HL-60 (cell line): ENCODE results near the gene MANBA.

ENCODE experiments used
- TF ChIP-seq, protein P1 (sequence below): IDR thresholded peaks from one replicate; pipeline ENCODE4 v1.5.1; 2011; ENCODE audit warnings: low read length, control low read depth, inconsistent platforms; ENCODE audit not compliant: insufficient read depth
- TF ChIP-seq, protein P2 (sequence below): IDR thresholded peaks from 2 replicates; pipeline ENCODE4 v1.6.1; 2012; ENCODE audit warnings: low read depth; ENCODE audit not compliant: insufficient replicate concordance

DNA sequence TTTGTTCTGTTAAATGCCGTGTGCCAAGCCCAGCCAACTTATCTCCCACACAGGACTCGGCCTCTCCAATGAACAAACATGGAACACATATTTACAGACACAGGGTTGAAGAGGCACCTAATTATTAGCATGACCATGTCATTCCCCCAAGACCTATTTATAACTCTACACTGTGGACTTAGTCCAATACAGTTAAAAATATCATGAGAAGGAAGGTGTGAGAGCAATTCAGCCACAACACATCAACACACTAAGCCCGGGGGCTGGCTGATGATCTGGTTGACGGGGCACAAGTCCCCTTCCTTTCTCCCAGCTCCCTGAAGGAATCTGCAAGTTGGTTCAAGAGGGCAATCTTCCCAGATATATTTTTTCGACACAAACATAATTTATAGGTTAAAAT lies 28.1 kb downstream of the MANBA start:
- TF ChIP-seq, protein P1, sequence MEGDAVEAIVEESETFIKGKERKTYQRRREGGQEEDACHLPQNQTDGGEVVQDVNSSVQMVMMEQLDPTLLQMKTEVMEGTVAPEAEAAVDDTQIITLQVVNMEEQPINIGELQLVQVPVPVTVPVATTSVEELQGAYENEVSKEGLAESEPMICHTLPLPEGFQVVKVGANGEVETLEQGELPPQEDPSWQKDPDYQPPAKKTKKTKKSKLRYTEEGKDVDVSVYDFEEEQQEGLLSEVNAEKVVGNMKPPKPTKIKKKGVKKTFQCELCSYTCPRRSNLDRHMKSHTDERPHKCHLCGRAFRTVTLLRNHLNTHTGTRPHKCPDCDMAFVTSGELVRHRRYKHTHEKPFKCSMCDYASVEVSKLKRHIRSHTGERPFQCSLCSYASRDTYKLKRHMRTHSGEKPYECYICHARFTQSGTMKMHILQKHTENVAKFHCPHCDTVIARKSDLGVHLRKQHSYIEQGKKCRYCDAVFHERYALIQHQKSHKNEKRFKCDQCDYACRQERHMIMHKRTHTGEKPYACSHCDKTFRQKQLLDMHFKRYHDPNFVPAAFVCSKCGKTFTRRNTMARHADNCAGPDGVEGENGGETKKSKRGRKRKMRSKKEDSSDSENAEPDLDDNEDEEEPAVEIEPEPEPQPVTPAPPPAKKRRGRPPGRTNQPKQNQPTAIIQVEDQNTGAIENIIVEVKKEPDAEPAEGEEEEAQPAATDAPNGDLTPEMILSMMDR, result no peak
- TF ChIP-seq, protein P2, sequence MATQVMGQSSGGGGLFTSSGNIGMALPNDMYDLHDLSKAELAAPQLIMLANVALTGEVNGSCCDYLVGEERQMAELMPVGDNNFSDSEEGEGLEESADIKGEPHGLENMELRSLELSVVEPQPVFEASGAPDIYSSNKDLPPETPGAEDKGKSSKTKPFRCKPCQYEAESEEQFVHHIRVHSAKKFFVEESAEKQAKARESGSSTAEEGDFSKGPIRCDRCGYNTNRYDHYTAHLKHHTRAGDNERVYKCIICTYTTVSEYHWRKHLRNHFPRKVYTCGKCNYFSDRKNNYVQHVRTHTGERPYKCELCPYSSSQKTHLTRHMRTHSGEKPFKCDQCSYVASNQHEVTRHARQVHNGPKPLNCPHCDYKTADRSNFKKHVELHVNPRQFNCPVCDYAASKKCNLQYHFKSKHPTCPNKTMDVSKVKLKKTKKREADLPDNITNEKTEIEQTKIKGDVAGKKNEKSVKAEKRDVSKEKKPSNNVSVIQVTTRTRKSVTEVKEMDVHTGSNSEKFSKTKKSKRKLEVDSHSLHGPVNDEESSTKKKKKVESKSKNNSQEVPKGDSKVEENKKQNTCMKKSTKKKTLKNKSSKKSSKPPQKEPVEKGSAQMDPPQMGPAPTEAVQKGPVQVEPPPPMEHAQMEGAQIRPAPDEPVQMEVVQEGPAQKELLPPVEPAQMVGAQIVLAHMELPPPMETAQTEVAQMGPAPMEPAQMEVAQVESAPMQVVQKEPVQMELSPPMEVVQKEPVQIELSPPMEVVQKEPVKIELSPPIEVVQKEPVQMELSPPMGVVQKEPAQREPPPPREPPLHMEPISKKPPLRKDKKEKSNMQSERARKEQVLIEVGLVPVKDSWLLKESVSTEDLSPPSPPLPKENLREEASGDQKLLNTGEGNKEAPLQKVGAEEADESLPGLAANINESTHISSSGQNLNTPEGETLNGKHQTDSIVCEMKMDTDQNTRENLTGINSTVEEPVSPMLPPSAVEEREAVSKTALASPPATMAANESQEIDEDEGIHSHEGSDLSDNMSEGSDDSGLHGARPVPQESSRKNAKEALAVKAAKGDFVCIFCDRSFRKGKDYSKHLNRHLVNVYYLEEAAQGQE, result no peak
